ENCODE data around the gene KRTAP12-4. TPM values are rescaled to one million over a fixed set of nuclear protein-coding genes. Genes with fewer than 3 reads are reported as not detected.

Gene KRTAP12-4
- total RNA-seq, 1 donor from 2014 or later = not detected

DNA sequence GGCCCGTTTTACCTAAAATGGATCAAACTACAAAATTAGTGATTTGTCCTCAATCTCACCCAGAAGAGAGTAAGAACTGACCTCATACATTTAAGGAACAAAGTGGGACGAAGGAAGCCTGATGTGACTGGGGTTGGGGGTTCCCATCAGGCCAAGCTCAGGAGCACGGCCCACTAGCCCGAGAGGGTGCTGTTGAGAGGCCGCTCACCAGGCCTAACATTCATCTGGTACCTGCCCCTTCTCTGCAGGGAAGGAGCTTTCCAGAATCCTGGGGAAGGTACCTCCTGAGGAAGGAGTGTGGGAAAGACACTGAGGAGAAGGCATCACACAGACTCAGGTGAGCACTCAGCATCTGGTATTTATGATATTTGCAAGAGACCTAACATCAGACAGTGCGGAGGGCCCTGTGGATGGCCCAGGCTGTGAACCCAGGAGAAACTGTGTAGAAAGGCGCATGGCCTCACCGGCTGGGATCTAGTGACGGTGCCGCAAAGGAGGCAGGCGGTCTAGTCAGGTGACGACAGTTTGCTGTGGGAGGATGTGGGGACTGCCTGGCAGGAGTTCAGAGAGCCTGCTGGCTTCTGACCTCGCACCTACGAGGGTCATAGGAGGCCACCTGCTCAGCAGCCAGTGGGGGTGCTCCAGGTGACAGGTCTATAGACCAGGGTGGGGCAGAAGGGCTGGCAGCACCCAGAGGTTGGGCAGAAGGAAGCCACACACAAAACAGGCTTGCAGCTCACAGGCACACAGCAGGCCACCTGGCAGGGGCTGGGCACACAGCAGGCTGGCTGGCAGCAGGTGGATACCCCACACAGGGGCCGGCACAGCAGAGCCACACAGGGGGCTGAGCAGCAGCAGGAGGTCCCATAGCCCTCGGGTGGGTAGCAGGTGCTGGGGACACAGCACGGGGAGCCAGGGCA, 543 bp downstream of the KRTAP12-4 start:
- H3K4me1 Mint-ChIP-seq (ENCODE audit: low read depth, unreplicated experiment) = no peaks in the 10 kb centered on the region
- no peak overlapping the region for H3K4me3 Mint-ChIP-seq (ENCODE audit: unreplicated experiment)
- peaks cover 4% of the 10 kb centered on the region for H3K27me3 Mint-ChIP-seq (ENCODE audit: unreplicated experiment)
- H3K36me3 Mint-ChIP-seq (ENCODE audit: unreplicated experiment) = peaks cover 27% of the 10 kb centered on the region
- DNase-seq = no peak
- no peak overlapping the region for H3K27ac Mint-ChIP-seq (ENCODE audit: unreplicated experiment)
- H3K9me3 Mint-ChIP-seq (ENCODE audit: unreplicated experiment) = peaks cover 14% of the 10 kb centered on the region
- TF ChIP-seq, protein P1, sequence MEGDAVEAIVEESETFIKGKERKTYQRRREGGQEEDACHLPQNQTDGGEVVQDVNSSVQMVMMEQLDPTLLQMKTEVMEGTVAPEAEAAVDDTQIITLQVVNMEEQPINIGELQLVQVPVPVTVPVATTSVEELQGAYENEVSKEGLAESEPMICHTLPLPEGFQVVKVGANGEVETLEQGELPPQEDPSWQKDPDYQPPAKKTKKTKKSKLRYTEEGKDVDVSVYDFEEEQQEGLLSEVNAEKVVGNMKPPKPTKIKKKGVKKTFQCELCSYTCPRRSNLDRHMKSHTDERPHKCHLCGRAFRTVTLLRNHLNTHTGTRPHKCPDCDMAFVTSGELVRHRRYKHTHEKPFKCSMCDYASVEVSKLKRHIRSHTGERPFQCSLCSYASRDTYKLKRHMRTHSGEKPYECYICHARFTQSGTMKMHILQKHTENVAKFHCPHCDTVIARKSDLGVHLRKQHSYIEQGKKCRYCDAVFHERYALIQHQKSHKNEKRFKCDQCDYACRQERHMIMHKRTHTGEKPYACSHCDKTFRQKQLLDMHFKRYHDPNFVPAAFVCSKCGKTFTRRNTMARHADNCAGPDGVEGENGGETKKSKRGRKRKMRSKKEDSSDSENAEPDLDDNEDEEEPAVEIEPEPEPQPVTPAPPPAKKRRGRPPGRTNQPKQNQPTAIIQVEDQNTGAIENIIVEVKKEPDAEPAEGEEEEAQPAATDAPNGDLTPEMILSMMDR (IDR thresholded peaks at IDR 0.05; ENCODE audit: partially characterized antibody, unreplicated experiment) = no peak

DNA sequence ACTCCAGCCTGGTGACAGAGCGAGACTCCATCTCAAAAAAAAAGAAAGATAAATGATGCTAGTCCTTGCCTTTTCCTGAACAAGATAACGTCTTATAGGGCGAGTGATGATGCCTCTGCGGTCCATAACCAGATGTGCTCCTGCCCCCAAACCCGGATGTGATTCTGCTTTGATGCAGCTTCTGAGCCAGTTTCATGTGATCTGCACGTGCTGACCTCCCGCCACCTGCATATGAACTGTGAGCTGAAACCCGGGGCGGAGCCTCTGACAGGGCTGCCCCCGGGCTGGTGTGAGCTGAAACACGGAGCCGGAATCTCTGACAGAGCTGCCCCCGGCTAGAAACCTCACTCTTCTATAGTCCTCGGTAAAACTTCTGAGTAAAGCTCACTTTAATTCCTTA, 1.3 kb downstream of the KRTAP12-4 start:
- no peak for DNase-seq
- TF ChIP-seq, protein P1 (IDR thresholded peaks at IDR 0.05; ENCODE audit: partially characterized antibody, unreplicated experiment) = no peak
- Mint-ChIP-seq H3K36me3 (ENCODE audit: unreplicated experiment) (peaks cover 22% of the 10 kb centered on the region), H3K4me3 (ENCODE audit: unreplicated experiment) (no peak overlapping the region), H3K4me1 (ENCODE audit: low read depth, unreplicated experiment) (no peaks in the 10 kb centered on the region), H3K27ac (ENCODE audit: unreplicated experiment) (no peak overlapping the region), H3K27me3 (ENCODE audit: unreplicated experiment) (peaks cover 4% of the 10 kb centered on the region), H3K9me3 (ENCODE audit: unreplicated experiment) (peaks cover 16% of the 10 kb centered on the region)

DNA sequence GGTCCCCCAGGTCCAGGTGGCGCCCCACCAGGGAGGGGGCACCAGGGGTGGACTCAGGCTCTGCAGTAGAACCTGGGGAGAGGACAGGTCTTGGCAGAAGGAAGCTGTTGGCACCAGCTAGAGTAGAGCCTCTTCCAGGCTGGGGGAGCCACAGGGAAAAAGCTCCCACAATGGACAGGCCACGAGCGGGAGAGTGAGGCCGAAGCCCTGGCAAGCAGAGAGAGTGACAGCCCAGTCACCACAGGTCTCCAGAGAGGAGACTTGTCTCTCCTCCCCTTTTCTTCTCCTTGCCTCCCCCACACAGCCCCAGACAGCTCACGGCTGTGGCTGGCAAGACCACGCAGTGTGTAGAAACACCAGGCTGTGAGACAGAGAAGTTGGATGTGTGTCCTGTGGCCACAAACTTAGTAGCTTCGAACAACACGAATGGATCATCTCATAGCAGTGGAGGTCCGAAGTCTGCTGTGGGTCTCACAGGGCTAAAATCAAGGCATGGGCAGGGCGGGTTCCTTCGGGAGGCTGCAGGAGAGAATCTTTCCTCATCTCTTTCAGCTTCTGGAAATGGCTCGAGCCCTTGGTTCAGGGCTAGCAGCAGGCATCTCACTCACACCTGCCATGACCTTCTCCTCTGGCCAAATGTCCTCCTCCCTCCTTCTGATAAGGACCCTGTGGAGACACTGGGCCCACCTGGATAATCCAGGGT, 3.3 kb downstream of the KRTAP12-4 start:
- Mint-ChIP-seq H3K27ac (ENCODE audit: unreplicated experiment) (no peak overlapping the region), H3K27me3 (ENCODE audit: unreplicated experiment) (peaks cover 9% of the 10 kb centered on the region), H3K4me3 (ENCODE audit: unreplicated experiment) (no peak overlapping the region), H3K4me1 (ENCODE audit: low read depth, unreplicated experiment) (peaks cover 6% of the 10 kb centered on the region), H3K36me3 (ENCODE audit: unreplicated experiment) (peaks cover 2% of the 10 kb centered on the region), H3K9me3 (ENCODE audit: unreplicated experiment) (peaks cover 19% of the 10 kb centered on the region)
- TF ChIP-seq, protein P1 (IDR thresholded peaks at IDR 0.05; ENCODE audit: partially characterized antibody, unreplicated experiment) = no peak
- no peak for DNase-seq

DNA sequence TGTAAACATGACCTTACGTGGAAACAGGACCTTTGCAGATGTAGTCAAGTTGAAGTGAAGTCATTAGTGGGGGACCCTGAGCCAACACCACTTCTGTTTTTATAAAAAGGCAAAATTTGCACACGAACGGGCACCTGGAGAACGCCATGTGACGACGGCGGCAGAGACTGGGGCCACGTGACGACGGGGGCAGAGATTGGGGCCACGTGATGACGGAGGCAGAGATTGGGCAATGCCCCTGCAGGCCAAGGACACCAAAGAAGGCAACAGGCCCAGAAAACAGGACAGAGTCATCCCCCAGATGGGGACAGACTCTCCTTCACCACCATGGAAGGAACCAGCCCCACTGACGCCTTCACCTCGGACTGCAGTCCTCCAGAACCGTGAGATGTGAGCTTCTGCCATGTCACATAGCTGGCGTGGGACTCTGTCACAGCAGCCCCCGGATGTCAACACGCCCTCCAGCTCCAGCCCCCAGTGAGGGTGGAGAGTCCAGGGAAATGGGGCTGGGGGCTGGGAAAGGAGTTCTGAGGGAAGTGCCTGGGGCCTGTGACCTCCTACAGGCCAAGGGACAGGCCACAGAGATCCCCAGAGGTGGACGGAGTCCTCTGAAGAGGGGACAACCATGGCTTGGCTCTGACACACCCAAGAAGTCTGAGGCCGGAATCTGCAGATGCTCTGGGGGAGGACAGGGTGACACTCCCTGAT, 4.0 kb downstream of the KRTAP12-4 start:
- peaks cover 18% of the 10 kb centered on the region for H3K9me3 Mint-ChIP-seq (ENCODE audit: unreplicated experiment)
- TF ChIP-seq, protein P1 (IDR thresholded peaks at IDR 0.05; ENCODE audit: partially characterized antibody, unreplicated experiment) = no peak
- peaks cover 9% of the 10 kb centered on the region for H3K27me3 Mint-ChIP-seq (ENCODE audit: unreplicated experiment)
- no peaks in the 10 kb centered on the region for H3K36me3 Mint-ChIP-seq (ENCODE audit: unreplicated experiment)
- DNase-seq = no peak
- H3K27ac Mint-ChIP-seq (ENCODE audit: unreplicated experiment) = no peak overlapping the region
- peaks cover 6% of the 10 kb centered on the region for H3K4me1 Mint-ChIP-seq (ENCODE audit: low read depth, unreplicated experiment)
- no peak overlapping the region for H3K4me3 Mint-ChIP-seq (ENCODE audit: unreplicated experiment)

Measured in glutamatergic neuron (in vitro differentiated cells).